ENCODE results near the gene ZNF396. TPM values are rescaled to one million over a fixed set of nuclear protein-coding genes. Genes with fewer than 3 reads are reported as not detected.
A peak's percentile ranks its signal among the peaks of the same experiment; 100 is the strongest.

ZNF396 gene
- total RNA-seq, 2 donors from 2014 or later = 0.97 to 1.0 TPM

GRCh38 chr18:35345460-35345921 lies 31.6 kb downstream of the ZNF396 start:
- intact Hi-C loops (cut with DNase I) = no loop called here
- DNase-seq = no peak
- ATAC-seq = no peak

- intact Hi-C loops (cut with DNase I) = loop anchor here in 1 of 2 donors (5.0 kb wide), 1 partner anchor 53 kb away; the partner anchor contains the start of gene ZSCAN30
- ATAC-seq (no peak), DNase-seq (no peak)
Observed at GRCh38 chr18:35344736-35345459, 32.2 kb downstream of the ZNF396 start.

GRCh38 chr18:35343936-35344735 lies 33.0 kb downstream of the ZNF396 start, which contains the start of gene ZNF24:
TSS of gene ZNF24 (minus strand) at chr18:35344420. CDS start at chr18:35340650, 3,770 bp downstream.
- intact Hi-C loops (cut with DNase I) = loop anchor here in 1 of 2 donors (5.0 kb wide), 1 partner anchor 52 kb away; the partner anchor contains the start of gene ZSCAN30
- peak; percentile 98 to 99 for ATAC-seq

GRCh38 chr18:35343488-35343935 lies 33.6 kb downstream of the ZNF396 start:
- ATAC-seq (no peak), DNase-seq (no peak)
- intact Hi-C loops (cut with DNase I) = loop anchor here in 1 of 2 donors (5.0 kb wide), 1 partner anchor 51 kb away; the partner anchor contains the start of gene ZSCAN30

More at GRCh38 chr18:35343936-35344735, 33.0 kb downstream of the ZNF396 start, which contains the start of gene ZNF24:
- peak; percentile 96 for DNase-seq

- intact Hi-C loops (cut with DNase I) = no loop called here
- ATAC-seq = no peak
- DNase-seq = no peak
Observed at GRCh38 chr18:35337286-35337685, 39.9 kb downstream of the ZNF396 start.

- DNase-seq (no peak), ATAC-seq (no peak)
- intact Hi-C loops (cut with DNase I) = no loop called here
Observed at GRCh38 chr18:35335866-35336265, 41.3 kb downstream of the ZNF396 start.

GRCh38 chr18:35334821-35335220 lies 42.3 kb downstream of the ZNF396 start:
- intact Hi-C loops (cut with DNase I) = no loop called here
- DNase-seq (no peak), ATAC-seq (no peak)

GRCh38 chr18:35334212-35334611 lies 42.9 kb downstream of the ZNF396 start:
- no peak for DNase-seq
- intact Hi-C loops (cut with DNase I) = no loop called here
- ATAC-seq = no peak

GRCh38 chr18:35331367-35332087 lies 45.6 kb downstream of the ZNF396 start:
- DNase-seq (no peak), ATAC-seq (peak in 1 of 2 donors; percentile 34)
- intact Hi-C loops (cut with DNase I) = no loop called here

GRCh38 chr18:35328868-35329267 lies 48.3 kb downstream of the ZNF396 start:
- DNase-seq = no peak
- ATAC-seq = no peak
- intact Hi-C loops (cut with DNase I) = no loop called here

GRCh38 chr18:35326695-35327387 lies 50.3 kb downstream of the ZNF396 start:
- intact Hi-C loops (cut with DNase I) = no loop called here
- DNase-seq (no peak), ATAC-seq (no peak)

GRCh38 chr18:35324926-35325655 lies 52.0 kb downstream of the ZNF396 start:
- no peak for DNase-seq
- no peak for ATAC-seq
- intact Hi-C loops (cut with DNase I) = no loop called here

GRCh38 chr18:35322486-35323458 lies 54.4 kb downstream of the ZNF396 start:
- intact Hi-C loops (cut with DNase I) = no loop called here
- DNase-seq (no peak), ATAC-seq (no peak)

Data from left cardiac atrium (tissue), 4 donors.